HG02623 (cell line): Measurements from ENCODE around the gene STX12.
"Not testable (repeated sequence)": the region's sequence is repeated elsewhere in the genome, so short reads cannot be mapped to it uniquely, and the experiment has no call there.

Experiments used
- ATAC-seq: cut with Tn5 transposase; IDR thresholded peaks from one replicate; pipeline ENCODE4 v1.9.1; 2021; ENCODE audit warnings: moderate library complexity; ENCODE audit not compliant: unreplicated experiment

The STX12 gene

DNA sequence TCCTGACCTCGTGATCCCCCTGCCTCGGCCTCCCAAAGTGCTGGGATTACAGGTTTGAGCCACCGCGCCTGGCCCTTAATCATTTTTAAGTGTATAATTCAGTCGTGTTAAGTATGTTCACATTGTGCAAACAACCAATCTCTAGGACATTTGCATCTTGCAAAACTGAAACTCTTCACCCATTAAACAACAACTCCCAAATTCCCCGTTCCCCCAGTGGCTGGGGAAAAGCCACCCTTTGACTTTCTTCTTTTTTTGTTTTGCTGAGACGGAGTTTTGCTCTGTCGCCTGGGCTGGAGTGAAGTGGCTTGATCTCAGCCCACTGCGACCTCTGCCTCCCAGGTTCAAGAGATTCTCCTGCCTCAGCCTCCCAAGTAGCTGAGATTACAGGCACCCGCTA lies 92.8 kb downstream of the STX12 start:
- no peak for ATAC-seq

DNA sequence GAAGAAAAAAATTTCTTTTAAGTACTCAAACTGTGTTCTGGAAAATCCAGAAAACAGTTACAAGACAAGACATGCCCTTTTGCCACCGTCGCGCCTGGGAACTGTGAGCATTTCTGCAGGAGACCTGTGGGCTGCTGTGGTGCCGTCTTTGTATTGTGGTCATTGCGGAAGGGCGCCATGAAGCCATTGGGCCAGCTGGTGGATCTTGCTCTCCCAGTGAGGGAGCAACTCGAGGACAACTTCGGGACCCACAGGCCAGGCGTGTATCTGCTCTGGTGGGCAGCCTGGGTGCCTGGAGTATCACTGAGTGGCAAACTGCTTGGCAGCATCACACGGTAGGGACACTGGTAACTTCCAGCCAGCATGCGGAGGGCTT lies 95.5 kb downstream of the STX12 start:
- no peak for ATAC-seq

- ATAC-seq = no peak
Observed at GRCh38 chr1:27868932-27869718, 96.1 kb downstream of the STX12 start.

GRCh38 chr1:27869719-27870085 lies 96.7 kb downstream of the STX12 start:
- ATAC-seq = no peak

- not testable (repeated sequence) for ATAC-seq
Observed at GRCh38 chr1:27871076-27871475, 98.1 kb downstream of the STX12 start.

- ATAC-seq = no peak
Observed at GRCh38 chr1:27872059-27872801, 99.2 kb downstream of the STX12 start, which contains the start of gene THEMIS2. Gene THEMIS2, plus strand, starts transcription at chr1:27872544. Its CDS starts 28 bp downstream, at chr1:27872572.

DNA sequence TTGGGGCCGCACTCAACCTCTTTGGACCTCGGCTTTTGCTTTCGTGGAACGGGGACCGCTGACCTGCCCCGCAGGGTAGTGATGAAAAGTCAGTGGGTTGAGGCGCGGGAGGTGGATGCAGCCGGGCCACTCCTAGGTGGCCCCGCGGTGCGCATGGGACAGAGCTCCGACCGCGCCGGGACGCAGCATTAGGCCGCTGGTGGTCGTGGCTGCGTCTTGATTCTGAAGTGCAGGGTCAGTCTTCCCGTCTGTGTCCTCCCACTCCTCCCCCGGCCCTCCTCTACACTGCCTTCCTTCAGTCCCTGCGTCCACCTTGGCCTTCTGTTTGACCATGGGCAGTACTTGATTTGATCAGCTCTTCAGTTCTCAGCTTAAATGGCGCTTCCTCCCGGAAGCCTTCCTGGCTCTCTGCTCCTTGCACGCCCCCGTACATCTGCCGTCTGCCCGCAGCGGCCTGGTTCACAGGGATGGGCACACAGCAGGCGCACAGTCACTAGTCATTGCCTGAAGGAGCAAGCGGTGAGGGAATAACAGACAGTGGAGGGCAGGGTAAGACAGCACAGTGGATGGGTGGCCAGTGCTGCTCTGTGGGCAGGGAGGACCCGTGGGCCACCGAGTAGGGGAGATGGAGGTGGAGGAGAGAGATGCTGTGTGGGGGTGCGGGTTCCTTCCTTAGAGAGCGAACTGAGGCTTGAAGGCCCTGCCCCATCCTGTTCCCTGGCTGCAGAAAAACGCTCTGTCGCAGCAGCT lies 100.0 kb downstream of the STX12 start:
- ATAC-seq = no peak

GRCh38 chr1:27873671-27874384 lies 100.8 kb downstream of the STX12 start:
- no peak for ATAC-seq
